GM19099 (cell line): ENCODE results near the gene DIP2C.

Experiments used
- POLR2A ChIP-seq: IDR thresholded peaks from 3 replicates; pipeline ENCODE4 v1.6.1; 2011; ENCODE audit warnings: low read depth; ENCODE audit not compliant: insufficient read length; ENCODE audit errors: extremely low read depth

Gene DIP2C

DNA sequence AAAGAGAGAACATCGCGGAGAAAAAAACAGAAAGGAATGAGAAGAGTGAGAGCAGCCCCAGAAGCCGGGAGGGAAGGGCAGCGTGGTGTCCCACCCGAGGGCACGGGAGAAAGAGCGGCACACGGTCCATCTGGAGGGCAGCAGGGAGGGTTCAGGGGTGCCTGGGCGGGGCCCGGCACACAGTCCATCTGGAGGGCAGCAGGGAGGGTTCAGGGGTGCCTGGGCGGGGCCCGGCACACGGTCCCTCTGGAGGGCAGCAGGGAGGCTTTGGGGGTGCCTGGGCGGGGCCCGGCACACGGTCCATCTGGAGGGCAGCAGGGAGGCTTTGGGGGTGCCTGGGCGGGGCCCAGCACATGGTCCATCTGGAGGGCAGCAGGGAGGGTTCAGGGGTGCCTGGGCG, 381.8 kb downstream of the DIP2C start:
- TF ChIP-seq POLR2A, result no peak

DNA sequence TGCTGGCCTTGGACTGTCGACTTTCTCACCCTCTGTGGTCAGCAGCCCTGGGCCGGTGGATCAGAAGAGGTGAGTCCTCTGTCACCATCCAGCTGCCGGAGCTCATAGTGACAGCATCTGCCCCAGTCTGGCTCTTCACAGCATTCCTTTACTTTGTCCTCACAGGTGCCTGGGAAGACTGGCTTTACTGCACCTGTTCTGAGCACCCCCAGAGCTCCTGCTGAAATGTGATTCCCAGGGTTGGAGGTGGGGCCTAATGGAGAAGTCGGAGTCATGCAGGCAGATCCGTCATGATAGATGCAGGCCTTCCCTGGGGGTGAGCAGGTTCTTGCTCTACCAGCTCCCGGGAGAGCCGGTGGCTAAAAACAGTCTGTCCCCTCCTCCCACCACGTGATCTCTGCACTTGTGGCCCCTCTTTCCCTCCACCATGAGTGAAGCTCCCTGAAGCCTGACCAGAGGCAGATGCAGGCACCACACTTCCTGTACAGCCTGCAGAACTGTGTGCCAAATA, 382.7 kb downstream of the DIP2C start:
- TF ChIP-seq POLR2A, result no peak

DNA sequence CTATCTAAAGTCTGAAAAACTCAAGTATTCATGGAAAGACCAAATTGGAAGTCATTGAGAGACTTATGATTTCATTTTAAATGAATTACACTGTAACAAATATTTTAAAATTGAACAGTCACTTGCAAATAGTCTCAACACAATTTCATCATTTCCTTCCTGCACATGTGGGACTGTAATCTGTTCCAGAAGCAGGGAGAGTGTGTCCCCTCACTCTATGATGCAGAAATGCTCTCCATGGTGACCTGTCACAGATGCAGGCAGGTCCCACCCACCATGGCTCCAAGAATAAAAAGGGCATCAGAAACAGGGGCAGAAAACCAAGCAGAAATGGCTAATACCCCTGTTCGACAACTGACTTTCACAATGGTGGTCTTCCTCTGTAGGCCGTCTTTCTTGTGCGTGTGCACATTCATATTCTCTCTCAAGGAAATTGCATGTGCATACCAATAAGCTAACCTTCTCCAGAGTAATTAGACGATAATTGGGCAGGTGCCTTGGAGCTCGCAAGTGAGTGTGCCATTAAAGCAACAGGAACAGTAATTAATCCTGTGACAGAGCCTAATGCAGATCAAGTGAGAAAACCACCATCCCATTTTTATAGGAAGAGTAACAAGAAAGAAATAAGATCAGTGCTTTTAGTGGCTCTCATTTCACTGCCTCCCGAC, 383.3 kb downstream of the DIP2C start:
- no peak for TF ChIP-seq POLR2A

DNA sequence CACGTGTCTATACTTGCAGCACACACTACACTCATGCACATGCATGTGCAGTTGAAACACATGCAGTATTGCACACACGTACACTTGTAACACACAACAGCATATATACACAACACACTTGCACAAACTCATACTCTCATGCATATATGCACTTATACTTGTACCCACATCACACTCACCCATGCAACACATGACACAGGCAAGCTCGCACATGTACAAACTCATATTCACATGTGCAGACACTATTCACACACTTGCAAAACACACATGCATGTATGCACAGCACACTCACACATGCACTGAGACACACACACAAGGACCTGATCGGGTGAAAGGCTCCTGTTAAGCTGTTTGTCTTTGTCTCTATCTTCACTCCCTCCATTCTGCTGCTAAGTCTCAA, 384.4 kb downstream of the DIP2C start:
- TF ChIP-seq POLR2A, result no peak

DNA sequence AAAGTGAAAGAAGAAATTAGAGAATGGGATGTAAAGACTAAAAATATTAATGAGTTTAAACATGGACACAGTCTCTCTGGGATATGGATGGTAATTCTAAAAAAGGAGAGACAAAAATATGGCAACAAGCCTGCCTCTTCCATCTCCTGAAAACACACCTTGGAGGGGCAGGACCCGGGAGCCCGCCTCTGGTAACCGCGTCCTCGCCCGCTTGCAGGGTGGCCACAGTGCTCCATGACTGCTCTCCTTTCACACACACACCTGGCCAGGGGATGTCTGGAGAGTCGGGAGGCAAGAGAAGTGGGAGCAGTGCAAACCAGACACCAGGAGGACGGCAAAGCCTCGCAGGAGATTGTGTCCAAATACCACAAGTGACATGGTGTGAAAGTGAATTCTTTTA, 387.9 kb downstream of the DIP2C start:
- TF ChIP-seq POLR2A, result no peak

DNA sequence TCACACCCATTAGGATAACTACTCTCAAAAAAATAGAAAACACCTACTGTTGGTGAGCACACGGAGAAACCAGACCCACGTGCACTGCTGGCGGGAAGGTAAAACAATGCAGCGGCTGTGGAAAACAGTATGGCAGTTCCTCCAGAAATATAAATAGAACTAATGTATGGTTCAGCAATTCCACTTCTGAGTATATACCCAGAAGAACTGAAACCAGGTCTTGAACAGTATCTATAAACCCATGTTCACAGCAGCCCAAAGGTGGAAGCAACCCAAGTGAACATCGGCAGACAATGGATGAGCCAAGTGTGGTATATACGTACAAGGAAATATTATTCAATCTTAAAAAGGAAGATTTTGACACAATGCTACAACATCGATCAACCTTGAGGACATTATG, 389.5 kb downstream of the DIP2C start:
- no peak for TF ChIP-seq POLR2A

DNA sequence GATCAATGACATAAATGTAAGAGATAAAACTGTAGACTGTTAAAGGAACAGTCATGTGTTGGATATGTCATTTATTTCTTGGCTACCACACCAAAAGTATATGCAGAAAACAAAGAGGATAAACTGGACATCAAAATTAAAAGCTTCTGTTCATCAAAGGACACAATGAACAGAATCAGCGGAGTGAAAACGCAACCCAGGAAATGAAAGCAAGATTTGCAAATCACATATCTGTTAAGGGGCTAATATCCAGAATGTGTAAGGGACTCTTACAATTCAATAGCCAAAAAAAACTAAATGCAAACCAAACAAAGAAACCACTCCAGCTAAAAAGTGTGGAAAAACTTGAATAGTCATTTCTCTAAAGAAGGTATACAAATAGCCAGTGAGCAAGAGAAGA, 390.0 kb downstream of the DIP2C start:
- TF ChIP-seq POLR2A, result no peak

DNA sequence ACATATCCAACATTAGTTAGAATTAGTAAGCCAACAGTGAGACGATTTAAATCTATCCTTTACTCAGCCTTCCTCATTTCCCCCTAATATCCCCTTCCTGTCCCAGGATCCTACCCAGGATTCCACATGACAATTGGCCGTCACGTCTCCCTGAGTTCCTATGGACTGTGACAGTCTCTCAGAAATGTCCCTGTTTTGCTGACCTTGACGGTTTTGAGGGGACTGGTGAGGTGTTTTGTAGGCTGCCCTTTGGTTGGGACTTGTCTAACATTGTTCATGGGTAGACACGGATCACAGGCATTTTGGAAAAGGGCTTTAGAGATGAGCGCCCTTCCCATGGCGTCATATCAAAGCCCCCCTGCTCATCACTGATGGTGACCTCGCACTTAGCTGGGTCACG, 391.4 kb downstream of the DIP2C start:
- no peak for TF ChIP-seq POLR2A

DNA sequence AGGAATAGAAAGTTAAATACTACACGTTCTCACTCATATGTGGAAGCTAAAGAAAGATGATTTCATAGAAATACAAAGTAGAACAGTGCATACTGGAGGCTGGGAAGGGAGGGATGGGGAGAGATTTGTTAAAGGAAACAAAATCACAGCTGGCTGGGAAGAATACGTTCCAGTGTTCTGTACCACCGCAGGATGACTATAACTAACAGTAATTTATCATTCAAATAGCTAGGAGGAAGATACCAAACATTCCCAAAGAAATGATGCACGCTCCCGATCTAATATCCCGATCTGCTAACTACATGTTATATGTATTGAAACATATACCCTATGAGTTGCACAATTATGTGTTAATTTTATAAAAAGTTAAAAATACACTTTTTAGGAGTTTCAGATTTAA, 391.9 kb downstream of the DIP2C start:
- TF ChIP-seq POLR2A, result no peak

DNA sequence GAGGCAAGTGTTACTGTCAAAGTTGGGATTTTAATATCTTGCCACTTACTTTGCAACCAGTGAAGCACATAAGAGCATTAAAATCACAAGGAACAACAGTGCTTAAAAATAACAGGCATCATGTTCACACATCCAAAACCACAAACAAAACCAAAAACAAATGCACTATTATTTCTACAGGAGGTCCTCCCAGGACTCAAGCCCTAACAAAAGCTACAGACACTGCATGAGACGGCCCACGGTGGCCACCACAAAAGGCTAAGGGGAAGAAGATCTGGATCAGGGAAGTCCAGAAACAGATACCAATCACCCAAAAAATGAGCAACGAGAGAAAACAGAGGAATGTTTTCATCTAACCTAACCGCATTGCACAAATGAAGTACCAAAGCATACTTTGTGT, 395.8 kb downstream of the DIP2C start:
- no peak for TF ChIP-seq POLR2A

DNA sequence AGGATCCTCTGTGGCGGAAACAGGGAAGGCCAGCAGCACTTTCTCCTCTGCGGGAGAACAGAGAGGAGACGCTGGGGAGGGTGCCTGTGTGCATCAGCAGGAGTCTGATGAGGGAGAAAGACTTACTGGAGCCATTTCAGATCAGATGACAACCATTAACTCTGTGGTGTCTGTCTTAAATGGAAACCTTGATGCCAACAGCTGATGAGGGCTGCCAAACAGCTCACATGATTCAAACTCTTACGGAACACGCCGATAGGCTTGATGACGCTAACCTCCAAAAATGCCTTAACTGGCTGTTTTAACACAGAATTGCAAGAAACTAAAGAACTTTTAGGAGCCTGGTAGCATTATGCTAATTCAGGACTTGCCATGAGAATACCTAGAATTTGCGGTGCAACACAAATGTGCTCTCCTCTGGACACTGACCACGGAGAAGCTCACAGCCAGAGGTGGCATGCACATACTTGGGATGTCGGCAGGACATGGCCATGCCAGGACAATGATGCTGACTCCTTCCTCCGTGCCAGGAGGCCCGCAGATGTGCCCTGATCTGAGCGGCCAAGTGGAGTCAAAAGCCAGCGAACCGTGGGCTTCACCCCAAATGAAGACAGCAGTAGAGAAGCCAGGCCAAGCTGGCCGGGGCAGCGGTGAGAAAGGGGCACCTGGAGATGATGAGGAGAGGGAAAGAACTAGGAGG, 399.3 kb downstream of the DIP2C start:
- no peak for TF ChIP-seq POLR2A

DNA sequence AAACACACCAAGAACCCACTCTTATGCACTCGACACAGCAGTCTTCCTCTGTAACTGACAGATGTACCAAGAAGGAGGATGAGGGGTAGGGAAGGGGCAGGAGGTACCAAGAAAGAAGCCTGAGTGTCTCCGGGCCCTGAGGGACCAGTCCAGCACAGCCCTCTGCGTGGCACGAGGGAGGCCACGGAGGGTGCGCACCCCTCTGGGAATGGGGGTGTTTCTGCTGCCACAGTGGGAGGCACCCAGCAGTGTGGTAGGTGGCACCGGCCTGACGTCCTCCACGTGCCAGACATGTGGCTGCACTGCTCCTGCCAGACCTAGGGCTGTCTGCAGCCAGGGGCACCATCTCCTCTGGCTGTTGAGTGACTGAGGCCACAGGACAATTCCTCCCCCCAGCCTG, 399.9 kb downstream of the DIP2C start:
- no peak for TF ChIP-seq POLR2A

DNA sequence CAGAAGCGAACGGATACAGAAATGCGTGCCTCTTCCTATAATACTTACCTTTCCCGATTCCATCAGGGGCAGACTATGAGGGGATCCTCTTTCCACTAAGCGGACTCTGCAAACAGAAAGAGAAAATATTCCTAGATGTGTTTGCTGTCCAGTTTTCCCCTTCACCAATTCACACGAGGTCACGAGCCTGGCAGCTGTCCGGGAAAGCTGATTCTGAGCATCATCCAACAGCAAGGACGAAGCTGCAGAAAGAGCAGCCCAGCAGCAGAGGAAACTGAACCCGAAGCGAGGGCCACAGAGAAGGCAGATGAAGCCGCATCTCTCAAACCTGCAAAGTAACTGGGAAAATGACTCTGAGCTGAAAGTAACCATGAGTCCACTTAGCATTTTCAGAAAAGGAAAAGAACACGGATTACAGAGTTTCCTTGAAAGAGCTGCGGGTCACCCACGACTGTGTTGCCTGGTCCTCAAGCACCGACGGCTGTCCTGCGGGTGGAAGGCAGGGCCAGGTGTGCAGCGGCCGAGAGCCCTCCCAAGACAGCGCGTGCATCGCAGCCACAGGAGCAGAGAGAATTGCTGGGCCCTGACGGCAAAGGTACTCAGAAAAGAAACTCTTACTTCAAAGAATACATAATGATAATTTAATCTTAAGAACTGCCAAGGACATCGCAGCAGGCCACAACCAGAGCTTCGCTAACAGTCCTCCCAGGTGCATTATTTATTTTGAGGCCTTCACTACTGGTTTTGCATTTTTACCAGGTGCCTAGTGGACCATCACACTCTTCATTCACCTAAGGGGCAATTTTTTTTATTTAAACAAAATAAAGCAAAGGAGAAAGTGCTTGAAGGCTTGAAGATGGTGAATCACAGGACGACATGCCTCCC, 400.9 kb downstream of the DIP2C start:
- TF ChIP-seq POLR2A, result no peak

DNA sequence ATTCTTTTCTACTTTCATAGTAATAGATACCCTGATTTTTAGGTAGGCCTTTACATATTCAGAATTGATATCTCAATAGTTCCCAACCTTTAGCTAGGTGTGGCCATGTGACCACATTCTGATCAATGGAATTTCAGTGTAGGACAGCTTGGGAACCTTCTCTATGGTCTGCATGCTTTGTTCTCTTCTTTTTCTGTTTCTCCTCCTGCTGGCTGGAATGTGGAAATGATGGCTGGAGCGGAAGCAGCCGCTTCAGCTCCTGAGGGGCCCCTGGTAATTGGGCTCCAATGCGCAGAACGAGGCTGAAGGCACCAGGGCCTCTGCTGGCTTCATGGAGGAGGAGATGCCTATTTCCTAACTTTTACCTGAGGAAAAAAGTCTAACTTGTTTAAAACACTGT, 401.7 kb downstream of the DIP2C start:
- no peak for TF ChIP-seq POLR2A

DNA sequence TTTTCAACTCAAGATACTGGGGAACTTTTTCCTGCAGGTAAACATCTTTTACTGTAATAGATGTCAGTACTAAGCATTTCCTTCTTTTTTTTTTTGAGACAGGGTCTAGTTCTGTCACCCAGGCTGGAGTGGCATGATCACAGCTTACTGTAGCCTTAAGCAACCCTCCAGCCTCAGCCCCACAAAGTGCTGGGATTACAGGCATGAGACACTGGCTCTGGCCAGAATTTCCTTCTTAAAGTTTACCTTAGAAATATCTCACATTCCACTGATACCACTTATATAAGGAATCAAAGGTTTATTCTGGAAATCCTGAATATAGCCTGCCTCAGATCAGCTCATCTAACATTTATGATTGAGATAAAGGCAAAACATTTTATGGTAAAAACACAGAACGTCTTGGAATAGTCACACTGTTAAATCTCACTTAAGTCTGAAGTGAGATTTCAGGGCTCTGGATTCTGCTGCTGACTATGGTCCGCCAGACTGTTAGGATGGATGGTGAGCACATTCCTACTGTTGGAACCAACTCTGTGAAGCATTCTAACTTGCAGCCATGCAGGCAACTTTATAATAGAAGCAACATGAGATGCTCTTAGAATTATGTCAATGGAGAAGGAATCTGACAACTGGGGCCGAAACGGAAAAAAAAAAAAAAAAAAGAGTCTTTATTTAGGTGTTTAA, 402.3 kb downstream of the DIP2C start:
- no peak for TF ChIP-seq POLR2A
